Glutamatergic neuron (in vitro differentiated cells): ENCODE results near the gene RAPH1. TPM values are rescaled to one million over a fixed set of nuclear protein-coding genes. Genes with fewer than 3 reads are reported as not detected.

Experiments
- DNase-seq: peaks from one replicate; pipeline ENCODE4 v3.0.0; 2022
- H3K27ac Mint-ChIP-seq: one replicate; pipeline ENCODE4 v1.8.0; 2020; ENCODE audit warnings: mild to moderate bottlenecking, mixed read lengths, inconsistent platforms; ENCODE audit not compliant: unreplicated experiment
- H3K27me3 Mint-ChIP-seq: one replicate; pipeline ENCODE4 v1.8.0; 2020; ENCODE audit warnings: mild to moderate bottlenecking, moderate library complexity, mixed read lengths, inconsistent platforms; ENCODE audit not compliant: unreplicated experiment
- H3K36me3 Mint-ChIP-seq: one replicate; pipeline ENCODE4 v1.8.0; 2020; ENCODE audit warnings: mild to moderate bottlenecking, mixed read lengths, inconsistent platforms; ENCODE audit not compliant: unreplicated experiment
- H3K4me1 Mint-ChIP-seq: one replicate; pipeline ENCODE4 v1.8.0; 2020; ENCODE audit warnings: mild to moderate bottlenecking, low read depth, mixed read lengths, inconsistent platforms; ENCODE audit not compliant: unreplicated experiment
- H3K4me3 Mint-ChIP-seq: one replicate; pipeline ENCODE4 v1.8.0; 2020; ENCODE audit warnings: mild to moderate bottlenecking, mixed read lengths, inconsistent platforms; ENCODE audit not compliant: unreplicated experiment
- H3K9me3 Mint-ChIP-seq: one replicate; pipeline ENCODE4 v1.8.0; 2020; ENCODE audit warnings: mild to moderate bottlenecking, moderate library complexity, mixed read lengths, inconsistent platforms; ENCODE audit not compliant: unreplicated experiment
- CTCF ChIP-seq: fragments of 200-600 bp; sonication (generic); IDR thresholded peaks from one replicate; pipeline ENCODE4 v1.5.0; 2021; ENCODE audit not compliant: partially characterized antibody, unreplicated experiment
- total RNA-seq: library from RNA; stranded (reverse); fragmentation: NEBNext Ultra II Directional; extraction: Animal tissue kit (Norgen Biotek cat#: 25700); gene quantifications from one replicate; pipeline ENCODE4 v1.2.1, GENCODE V29; 2021; ENCODE audit not compliant: unreplicated experiment

Gene RAPH1
- total RNA-seq, 1 donor from 2014 or later = 56.9 TPM

- Mint-ChIP-seq H3K4me1 (peaks cover 2% of the 10 kb centered on the region), H3K27ac (no peak overlapping the region), H3K4me3 (no peak overlapping the region), H3K9me3 (no peaks in the 10 kb centered on the region), H3K27me3 (no peaks in the 10 kb centered on the region), H3K36me3 (no peaks in the 10 kb centered on the region)
- DNase-seq = no peak
- no peak for TF ChIP-seq CTCF
Measured at GRCh38 chr2:203455209-203455608, 79.9 kb downstream of the RAPH1 start.

- H3K9me3 Mint-ChIP-seq = no peaks in the 10 kb centered on the region
- no peak for DNase-seq
- peaks cover 2% of the 10 kb centered on the region for H3K4me1 Mint-ChIP-seq
- peak; percentile 75 for TF ChIP-seq CTCF
- no peak overlapping the region for H3K27ac Mint-ChIP-seq
- H3K27me3 Mint-ChIP-seq = no peaks in the 10 kb centered on the region
- H3K4me3 Mint-ChIP-seq = no peak overlapping the region
- no peaks in the 10 kb centered on the region for H3K36me3 Mint-ChIP-seq
Measured at GRCh38 chr2:203453858-203454451, 81.1 kb downstream of the RAPH1 start.

GRCh38 chr2:203451689-203452088, 83.4 kb downstream of the RAPH1 start:
- no peaks in the 10 kb centered on the region for H3K36me3 Mint-ChIP-seq
- H3K27ac Mint-ChIP-seq = no peak overlapping the region
- H3K27me3 Mint-ChIP-seq = no peaks in the 10 kb centered on the region
- TF ChIP-seq CTCF = no peak
- H3K4me1 Mint-ChIP-seq = peaks cover 2% of the 10 kb centered on the region
- DNase-seq = no peak
- H3K9me3 Mint-ChIP-seq = no peaks in the 10 kb centered on the region
- no peak overlapping the region for H3K4me3 Mint-ChIP-seq

GRCh38 chr2:203451011-203451410, 84.1 kb downstream of the RAPH1 start:
- DNase-seq = no peak
- Mint-ChIP-seq H3K36me3 (no peaks in the 10 kb centered on the region), H3K4me1 (peaks cover 2% of the 10 kb centered on the region), H3K27ac (no peak overlapping the region), H3K27me3 (no peaks in the 10 kb centered on the region), H3K4me3 (no peak overlapping the region), H3K9me3 (no peaks in the 10 kb centered on the region)
- no peak for TF ChIP-seq CTCF

GRCh38 chr2:203450561-203450960, 84.5 kb downstream of the RAPH1 start:
- no peak for DNase-seq
- no peaks in the 10 kb centered on the region for H3K9me3 Mint-ChIP-seq
- no peak overlapping the region for H3K4me3 Mint-ChIP-seq
- no peaks in the 10 kb centered on the region for H3K36me3 Mint-ChIP-seq
- TF ChIP-seq CTCF = no peak
- H3K4me1 Mint-ChIP-seq = peaks cover 2% of the 10 kb centered on the region
- no peaks in the 10 kb centered on the region for H3K27me3 Mint-ChIP-seq
- H3K27ac Mint-ChIP-seq = no peak overlapping the region
